GM23248 (cell line): ENCODE results near the gene TRIM41.

Experiments
- EZH2 ChIP-seq: fragments of 200-600 bp; sonication (generic); IDR thresholded peaks from 2 replicates; pipeline ENCODE4 v1.6.1; 2018; ENCODE audit warnings: antibody characterized with exemption, mild to moderate bottlenecking; ENCODE audit not compliant: insufficient read depth, poor library complexity, severe bottlenecking
- EZH2phosphoT487 ChIP-seq: fragments of 200-600 bp; sonication (generic); IDR thresholded peaks from 2 replicates; pipeline ENCODE4 v1.6.1; 2018; ENCODE audit warnings: antibody characterized with exemption, moderate library complexity, mild to moderate bottlenecking, low read depth; ENCODE audit not compliant: insufficient read depth

DNA sequence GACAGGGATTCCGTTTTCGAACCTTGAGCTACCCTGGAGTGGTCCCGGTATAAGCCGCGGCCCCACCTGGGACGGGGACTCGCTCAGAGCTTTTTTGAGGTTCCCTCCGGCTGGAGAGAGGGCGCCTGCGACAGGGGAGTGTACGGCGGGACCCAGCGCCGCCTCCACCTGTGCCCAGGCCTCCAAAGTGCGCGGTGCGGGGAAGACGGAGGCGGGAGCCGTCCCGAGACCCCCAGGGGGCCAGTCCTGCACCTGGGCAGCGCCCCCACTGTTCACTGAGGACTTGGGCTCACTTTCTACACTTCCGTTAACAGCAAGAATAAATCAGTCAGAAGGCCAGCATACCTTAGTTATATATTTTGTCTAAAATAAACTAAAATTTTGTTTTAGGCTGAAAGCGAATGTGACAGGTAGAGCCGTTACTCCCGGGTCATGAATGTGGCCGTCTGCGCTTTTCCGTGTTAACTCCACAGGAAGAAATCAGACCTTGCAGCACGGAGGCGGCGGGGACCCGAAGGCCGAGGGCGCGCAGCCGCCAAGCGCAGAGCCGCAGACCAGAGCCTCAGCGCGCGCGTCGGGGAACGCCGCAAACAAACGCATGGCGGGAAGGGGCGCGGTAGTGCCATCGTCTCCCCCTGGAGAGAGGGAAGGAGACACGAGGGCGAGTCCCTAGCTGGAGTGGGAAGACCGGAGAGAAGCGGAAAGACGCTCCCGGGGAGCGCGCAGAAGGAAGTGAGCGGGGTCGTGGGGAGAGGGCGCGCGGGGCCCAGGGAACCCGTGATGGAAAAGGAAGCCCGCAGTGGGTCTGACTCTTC is 32.2 kb upstream of the TRIM41 start:
- no peak for TF ChIP-seq EZH2
- TF ChIP-seq EZH2phosphoT487, result no peak
